Parathyroid adenoma (tissue), 2 donors: ENCODE results near the gene SEMA3E.

ENCODE experiments used
- H2AFZ ChIP-seq: fragments of 300-600 bp; sonication (generic); one replicate; pipeline ENCODE4 v1.7.0; 2017; ENCODE audit warnings: antibody characterized with exemption, mild to moderate bottlenecking
- H3K27ac ChIP-seq: fragments of 300-600 bp; sonication (generic); one replicate; pipeline ENCODE4 v1.7.0; 2017
- H3K27me3 ChIP-seq: fragments of 300-600 bp; sonication (generic); one replicate; pipeline ENCODE4 v1.7.0; 2017; ENCODE audit warnings: low read length; ENCODE audit not compliant: control insufficient read depth, insufficient read depth
- H3K36me3 ChIP-seq: fragments of 300-600 bp; sonication (generic); one replicate; pipeline ENCODE4 v1.7.0; 2017; ENCODE audit warnings: low read length; ENCODE audit not compliant: control insufficient read depth, insufficient read depth
- H3K4me1 ChIP-seq: fragments of 300-600 bp; sonication (generic); one replicate; pipeline ENCODE4 v1.7.0; 2017; ENCODE audit warnings: control low read depth
- H3K4me2 ChIP-seq: fragments of 300-600 bp; sonication (generic); one replicate; pipeline ENCODE4 v1.7.0; 2017; ENCODE audit warnings: low read length
- H3K4me3 ChIP-seq: fragments of 300-600 bp; sonication (generic); one replicate; pipeline ENCODE4 v1.7.0; 2017; ENCODE audit warnings: low read depth, low read length
- H3K79me2 ChIP-seq: fragments of 300-600 bp; sonication (generic); one replicate; pipeline ENCODE4 v1.7.0; 2017; ENCODE audit warnings: control low read depth
- H3K9ac ChIP-seq: fragments of 300-600 bp; sonication (generic); one replicate; pipeline ENCODE4 v1.7.0; 2017; ENCODE audit warnings: mild to moderate bottlenecking
- H3K9me3 ChIP-seq: fragments of 300-600 bp; sonication (generic); one replicate; pipeline ENCODE4 v1.7.0; 2017; ENCODE audit warnings: low read length; ENCODE audit not compliant: control insufficient read depth
- CTCF ChIP-seq: fragments of 300-600 bp; sonication (generic); IDR thresholded peaks from one replicate; pipeline ENCODE4 v1.7.0; 2017; ENCODE audit warnings: antibody characterized with exemption, mild to moderate bottlenecking
- donor health status: primary hyperparathyroidism.

Gene SEMA3E

GRCh38 chr7:83520726-83521125, 128.2 kb downstream of the SEMA3E start:
- Histone ChIP-seq H3K36me3 (no peaks in the 10 kb centered on the region), H3K4me1 (no peaks in the 10 kb centered on the region), H3K9me3 (no peaks in the 10 kb centered on the region), H3K27ac (no peak overlapping the region), H3K79me2 (no peaks in the 10 kb centered on the region), H3K9ac (no peak overlapping the region), H2AFZ (no peak overlapping the region), H3K4me3 (no peak overlapping the region), H3K27me3 (no peaks in the 10 kb centered on the region), H3K4me2 (no peak overlapping the region)
- TF ChIP-seq CTCF = no peak

- no peak overlapping the region for H3K27ac ChIP-seq
- H2AFZ ChIP-seq = no peak overlapping the region
- H3K27me3 ChIP-seq = no peaks in the 10 kb centered on the region
- no peak for TF ChIP-seq CTCF
- no peak overlapping the region for H3K9ac ChIP-seq
- H3K9me3 ChIP-seq = no peaks in the 10 kb centered on the region
- H3K4me2 ChIP-seq = no peak overlapping the region
- H3K4me3 ChIP-seq = no peak overlapping the region
- no peaks in the 10 kb centered on the region for H3K79me2 ChIP-seq
- H3K4me1 ChIP-seq = no peaks in the 10 kb centered on the region
- H3K36me3 ChIP-seq = no peaks in the 10 kb centered on the region
Measured at GRCh38 chr7:83519240-83519639, 129.7 kb downstream of the SEMA3E start.

DNA sequence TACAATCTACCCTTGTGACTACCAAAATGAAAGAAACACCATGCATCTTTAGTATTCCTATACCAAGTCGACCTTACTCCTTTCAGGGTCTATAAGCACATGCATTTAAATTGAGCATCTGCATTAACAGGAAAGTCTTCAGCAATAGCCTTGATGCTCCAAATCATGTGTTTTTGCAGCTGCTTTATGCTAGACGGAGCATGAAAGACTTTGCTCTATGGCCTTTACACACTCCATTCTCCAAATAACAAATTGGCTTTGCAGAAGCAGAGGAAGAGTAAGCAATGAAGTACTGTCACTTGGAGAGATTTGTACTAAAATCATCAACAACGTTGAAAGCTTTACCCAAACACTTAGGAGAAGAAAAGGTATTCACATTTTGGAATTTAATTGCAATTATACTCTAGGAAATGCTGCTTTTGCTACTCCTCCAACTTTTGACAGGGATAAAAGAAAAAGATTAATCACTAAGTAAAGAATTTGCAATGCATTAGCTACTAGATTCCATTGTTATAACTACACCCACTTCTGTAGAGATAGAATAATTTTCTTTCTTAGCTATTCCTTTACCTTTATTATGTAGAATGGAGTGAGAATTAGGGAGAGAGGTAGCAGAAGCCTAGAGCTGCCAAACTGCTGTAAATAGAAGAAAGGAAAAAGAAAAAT, 131.8 kb downstream of the SEMA3E start:
- H3K4me2 ChIP-seq = no peak overlapping the region
- H2AFZ ChIP-seq = no peak overlapping the region
- no peaks in the 10 kb centered on the region for H3K4me1 ChIP-seq
- TF ChIP-seq CTCF = no peak
- no peak overlapping the region for H3K27ac ChIP-seq
- no peak overlapping the region for H3K9ac ChIP-seq
- no peaks in the 10 kb centered on the region for H3K9me3 ChIP-seq
- H3K79me2 ChIP-seq = no peaks in the 10 kb centered on the region
- H3K27me3 ChIP-seq = no peaks in the 10 kb centered on the region
- H3K36me3 ChIP-seq = no peaks in the 10 kb centered on the region
- H3K4me3 ChIP-seq = no peak overlapping the region

- no peak overlapping the region for H3K9ac ChIP-seq
- H3K36me3 ChIP-seq = no peaks in the 10 kb centered on the region
- no peaks in the 10 kb centered on the region for H3K79me2 ChIP-seq
- no peaks in the 10 kb centered on the region for H3K9me3 ChIP-seq
- H3K4me1 ChIP-seq = no peaks in the 10 kb centered on the region
- no peak overlapping the region for H3K4me2 ChIP-seq
- TF ChIP-seq CTCF = no peak
- H2AFZ ChIP-seq = no peak overlapping the region
- H3K4me3 ChIP-seq = no peak overlapping the region
- H3K27me3 ChIP-seq = no peaks in the 10 kb centered on the region
- no peak overlapping the region for H3K27ac ChIP-seq
Measured at GRCh38 chr7:83514977-83515376, 134.0 kb downstream of the SEMA3E start.
